ENCODE measurements around the gene PARD3. TPM values are rescaled to one million over a fixed set of nuclear protein-coding genes. Genes with fewer than 3 reads are reported as not detected.
A peak's percentile ranks its signal among the peaks of the same experiment; 100 is the strongest.

Gene PARD3
- total and polyA plus RNA-seq, 12 donors = 17.0 to 93.8 (median 47.3) TPM

DNA sequence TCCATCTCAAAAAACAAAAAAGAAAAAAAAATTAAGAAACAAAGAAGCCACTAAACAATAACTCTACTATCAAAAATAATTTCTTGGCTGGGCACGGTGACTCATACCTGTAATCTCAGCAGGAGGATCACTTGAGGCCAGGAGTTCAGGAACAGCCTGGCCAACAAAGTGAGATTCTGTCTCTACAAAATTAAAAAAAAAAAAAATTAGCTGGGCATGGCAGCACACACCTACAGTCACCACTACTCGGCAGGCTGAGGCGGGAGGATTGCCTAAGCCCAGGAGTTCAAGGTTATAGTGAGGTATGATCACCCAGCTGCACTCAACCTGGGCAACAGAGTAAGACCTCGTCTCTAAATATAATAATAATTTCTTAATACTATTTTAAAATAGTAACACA lies 69.0 kb downstream of the PARD3 start:
- 39 to 65% (median 46%) methylated on average over 4 of the region's 4 CpGs for WGBS, 4 donors
- Histone ChIP-seq H3K27ac (no peak overlapping the region), H3K4me3 (no peak overlapping the region), H3K36me3 (replicated peaks in 1 of 2) (no peaks in the 10 kb centered on the region), H3K4me1 (replicated peaks in 1 of 2) (peaks cover 0 to 33% of the 10 kb centered on the region in 2 donors), H3K9me3 (replicated peaks in 1 of 3) (no peaks in the 10 kb centered on the region), H3K27me3 (no peaks in the 10 kb centered on the region)
- intact Hi-C loops (cut with DNase I) = no loop called here
- TF ChIP-seq POLR2A (IDR thresholded peaks at IDR 0.05) = no peak
- TF ChIP-seq, protein P1, sequence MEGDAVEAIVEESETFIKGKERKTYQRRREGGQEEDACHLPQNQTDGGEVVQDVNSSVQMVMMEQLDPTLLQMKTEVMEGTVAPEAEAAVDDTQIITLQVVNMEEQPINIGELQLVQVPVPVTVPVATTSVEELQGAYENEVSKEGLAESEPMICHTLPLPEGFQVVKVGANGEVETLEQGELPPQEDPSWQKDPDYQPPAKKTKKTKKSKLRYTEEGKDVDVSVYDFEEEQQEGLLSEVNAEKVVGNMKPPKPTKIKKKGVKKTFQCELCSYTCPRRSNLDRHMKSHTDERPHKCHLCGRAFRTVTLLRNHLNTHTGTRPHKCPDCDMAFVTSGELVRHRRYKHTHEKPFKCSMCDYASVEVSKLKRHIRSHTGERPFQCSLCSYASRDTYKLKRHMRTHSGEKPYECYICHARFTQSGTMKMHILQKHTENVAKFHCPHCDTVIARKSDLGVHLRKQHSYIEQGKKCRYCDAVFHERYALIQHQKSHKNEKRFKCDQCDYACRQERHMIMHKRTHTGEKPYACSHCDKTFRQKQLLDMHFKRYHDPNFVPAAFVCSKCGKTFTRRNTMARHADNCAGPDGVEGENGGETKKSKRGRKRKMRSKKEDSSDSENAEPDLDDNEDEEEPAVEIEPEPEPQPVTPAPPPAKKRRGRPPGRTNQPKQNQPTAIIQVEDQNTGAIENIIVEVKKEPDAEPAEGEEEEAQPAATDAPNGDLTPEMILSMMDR (IDR thresholded peaks at IDR 0.05) = no peak
- DNase-seq = peak in 5 of 7 donors; percentile 37 to 56 (median 44)

DNA sequence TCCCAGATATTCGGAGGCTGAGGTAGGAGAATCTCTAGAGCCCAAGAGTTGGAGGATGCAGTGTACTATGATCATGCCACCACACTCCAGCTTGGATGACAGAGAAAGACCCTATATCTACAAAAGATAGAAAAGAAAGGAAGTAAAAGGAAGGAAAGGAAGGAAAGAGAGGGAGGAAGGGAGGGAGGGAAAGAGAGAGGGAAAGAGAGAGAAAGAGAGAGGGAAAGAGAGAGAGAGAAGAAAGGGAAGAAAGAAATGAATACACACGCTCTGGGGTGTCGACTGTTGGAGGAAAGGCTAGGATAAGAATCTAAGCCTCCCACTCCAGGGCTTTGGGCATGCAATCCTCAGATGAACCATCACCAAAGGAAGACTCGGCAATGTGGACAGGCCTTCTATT lies 69.9 kb downstream of the PARD3 start:
- Histone ChIP-seq H3K9me3 (replicated peaks in 1 of 3) (no peaks in the 10 kb centered on the region), H3K4me1 (replicated peaks in 1 of 2) (peaks cover 5 to 33% of the 10 kb centered on the region in 2 donors), H3K4me3 (no peak overlapping the region), H3K27me3 (no peaks in the 10 kb centered on the region), H3K27ac (no peak overlapping the region), H3K36me3 (replicated peaks in 1 of 2) (no peaks in the 10 kb centered on the region)
- intact Hi-C loops (cut with DNase I) = no loop called here
- 92 to 99% (median 95%) methylated on average over 4 of the region's 4 CpGs for WGBS, 4 donors
- no peak for DNase-seq
- TF ChIP-seq, protein P1 (IDR thresholded peaks at IDR 0.05) = no peak
- no peak for TF ChIP-seq POLR2A (IDR thresholded peaks at IDR 0.05)

DNA sequence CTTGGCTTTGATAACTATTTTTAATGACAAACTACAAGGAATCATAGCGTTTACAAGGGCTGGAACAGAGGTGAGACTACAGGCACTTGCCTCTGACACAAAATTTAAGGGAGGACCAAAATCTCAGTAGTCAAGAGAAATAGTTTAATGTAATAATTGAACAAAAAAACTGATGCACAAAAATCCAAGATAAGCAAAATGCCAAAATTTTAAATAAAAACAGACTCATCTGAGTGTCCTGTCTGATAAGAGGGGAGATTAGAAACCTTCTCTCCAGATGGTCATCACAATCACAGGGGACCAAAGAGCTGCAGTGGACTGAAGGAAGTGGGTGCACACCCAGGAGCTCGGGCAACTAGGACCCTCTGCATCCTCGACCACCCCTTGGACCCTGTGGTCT lies 70.5 kb downstream of the PARD3 start:
- no peak overlapping the region for H3K27ac ChIP-seq
- no peak for DNase-seq
- WGBS, 4 donors = 86 to 92% (median 90%) methylated on average over 3 of the region's 3 CpGs
- no peaks in the 10 kb centered on the region for H3K36me3 ChIP-seq (replicated peaks in 1 of 2)
- no peak overlapping the region for H3K4me3 ChIP-seq
- TF ChIP-seq, protein P1 (IDR thresholded peaks at IDR 0.05) = no peak
- TF ChIP-seq POLR2A (IDR thresholded peaks at IDR 0.05) = no peak
- intact Hi-C loops (cut with DNase I) = no loop called here
- no peaks in the 10 kb centered on the region for H3K27me3 ChIP-seq
- H3K4me1 ChIP-seq (replicated peaks in 1 of 2) = peaks cover 9 to 39% of the 10 kb centered on the region in 2 donors
- no peaks in the 10 kb centered on the region for H3K9me3 ChIP-seq (replicated peaks in 1 of 3)

DNA sequence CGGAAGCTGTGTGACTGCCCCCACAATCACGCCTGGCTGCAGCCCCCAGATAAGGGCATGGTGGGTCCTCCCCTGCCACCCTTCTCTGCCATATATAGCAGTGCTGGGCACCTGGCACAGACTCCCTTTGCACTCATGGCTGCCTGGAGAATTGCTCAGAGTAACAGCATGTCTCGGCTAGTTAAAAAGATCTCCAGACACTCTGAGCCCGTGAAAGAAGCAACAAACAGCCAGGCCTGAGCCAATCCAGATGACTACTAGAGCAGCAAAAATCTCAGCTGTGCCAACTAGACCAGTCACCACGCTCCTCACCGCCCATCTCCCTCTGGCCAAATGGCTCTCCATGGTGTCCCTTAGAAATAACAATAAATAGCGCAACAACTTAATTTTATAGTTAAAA lies 71.3 kb downstream of the PARD3 start:
- no peaks in the 10 kb centered on the region for H3K36me3 ChIP-seq (replicated peaks in 1 of 2)
- H3K9me3 ChIP-seq (replicated peaks in 1 of 3) = no peaks in the 10 kb centered on the region
- H3K27ac ChIP-seq = peak overlapping the region in 1 of 5 donors; percentile 8
- TF ChIP-seq, protein P1 (IDR thresholded peaks at IDR 0.05) = no peak
- no peak for TF ChIP-seq POLR2A (IDR thresholded peaks at IDR 0.05)
- WGBS, 4 donors = 69 to 82% (median 76%) methylated on average over 6 to 7 of the region's 7 CpGs
- peak in 4 of 7 donors; percentile 23 to 60 (median 40) for DNase-seq
- peaks cover 14 to 42% of the 10 kb centered on the region in 2 donors for H3K4me1 ChIP-seq (replicated peaks in 1 of 2)
- intact Hi-C loops (cut with DNase I) = no loop called here
- no peak overlapping the region for H3K4me3 ChIP-seq
- H3K27me3 ChIP-seq = no peaks in the 10 kb centered on the region
